IMR-90 (cell line): ENCODE measurements around the gene FOXL2NB. TPM values are rescaled to one million over a fixed set of nuclear protein-coding genes. Genes with fewer than 3 reads are reported as not detected.

ENCODE experiments used
- ATAC-seq: fragments of 200-7000 bp; cut with Tn5 transposase; 2 replicates; pipeline ENCODE4 v1.9.1; 2020; ENCODE audit warnings: low read depth, mild to moderate bottlenecking, moderate library complexity
- BruUV-seq: library from RNA; stranded (reverse); fragments of 400-500 nt; replicated peaks from 2 replicates; lab custom pipeline; 2021; lab: Mats Ljungman, UMichigan
- CTCF ChIA-PET: fragments of 300-600 bp; formaldehyde crosslinking; extraction: SDS; loops from one replicate; lab custom pipeline; 2021; ENCODE audit warnings: antibody characterized with exemption; lab: Yijun Ruan, JAX
- POLR2A ChIA-PET: fragments of 300-600 bp; sonication (Branson Sonifier 250); formaldehyde crosslinking; loops from one replicate; lab custom pipeline; 2022; ENCODE audit warnings: antibody characterized with exemption; ENCODE audit not compliant: unreplicated experiment; lab: Charles Lee
- DNase-seq: peaks from one replicate; pipeline ENCODE4 v3.0.0; 2013
- H2AFZ ChIP-seq: replicated peaks from 2 replicates; pipeline ENCODE3; 2013; ENCODE audit warnings: low read length, mild to moderate bottlenecking; ENCODE audit not compliant: poor library complexity
- H2AK5ac ChIP-seq: 2 replicates; pipeline ENCODE4 v1.6.1; 2013; ENCODE audit warnings: low read depth, low read length, inconsistent platforms
- H2AK9ac ChIP-seq: replicated peaks from 2 replicates; pipeline ENCODE3; 2013; ENCODE audit warnings: mild to moderate bottlenecking, low read depth, low read length, moderate library complexity; ENCODE audit not compliant: poor library complexity
- H2BK120ac ChIP-seq: 2 replicates; pipeline ENCODE4 v1.6.1; 2013; ENCODE audit warnings: low read depth, low read length, inconsistent platforms
- H2BK15ac ChIP-seq: 3 replicates; pipeline ENCODE4 v1.6.1; 2013; ENCODE audit warnings: low read depth, low read length, inconsistent platforms
- H2BK20ac ChIP-seq: 2 replicates; pipeline ENCODE4 v1.6.1; 2013; ENCODE audit warnings: low read depth, mild to moderate bottlenecking, inconsistent platforms, low read length, moderate library complexity
- H2BK5ac ChIP-seq: 2 replicates; pipeline ENCODE4 v1.6.1; 2013; ENCODE audit warnings: mild to moderate bottlenecking, low read depth, low read length, inconsistent platforms; ENCODE audit not compliant: poor library complexity, severe bottlenecking
- H3K14ac ChIP-seq: replicated peaks from 2 replicates; pipeline ENCODE4 v1.6.1; 2013; ENCODE audit warnings: low read depth, low read length, inconsistent platforms
- H3K18ac ChIP-seq: 2 replicates; pipeline ENCODE4 v1.6.1; 2013; ENCODE audit warnings: low read depth, low read length, control low read depth
- H3K23ac ChIP-seq: 2 replicates; pipeline ENCODE4 v1.6.1; 2013; ENCODE audit warnings: low read depth, low read length, inconsistent platforms
- H3K27ac ChIP-seq: 2 replicates; pipeline ENCODE4 v1.5.1; 2013; ENCODE audit warnings: mild to moderate bottlenecking, control low read depth, low read length; ENCODE audit not compliant: insufficient read depth
- H3K27me3 ChIP-seq: 2 replicates; pipeline ENCODE4 v1.6.1; 2013; ENCODE audit warnings: low read length; ENCODE audit not compliant: control insufficient read depth, insufficient read depth
- H3K36me3 ChIP-seq: 2 replicates; pipeline ENCODE4 v1.6.1; 2013; ENCODE audit warnings: low read length, mixed read lengths; ENCODE audit not compliant: control insufficient read depth, insufficient read depth
- H3K4ac ChIP-seq: 2 replicates; pipeline ENCODE4 v1.6.1; 2013; ENCODE audit warnings: low read depth, low read length, inconsistent platforms
- H3K4me1 ChIP-seq: 2 replicates; pipeline ENCODE4 v1.6.1; 2013; ENCODE audit warnings: low read length, mixed read lengths; ENCODE audit not compliant: control insufficient read depth, insufficient read depth
- H3K4me2 ChIP-seq: 2 replicates; pipeline ENCODE4 v1.6.1; 2013; ENCODE audit warnings: low read depth, mild to moderate bottlenecking, control low read depth, low read length, moderate library complexity
- H3K4me3 ChIP-seq: 2 replicates; pipeline ENCODE4 v1.5.1; 2013; ENCODE audit warnings: low read depth, mild to moderate bottlenecking, control low read depth, low read length, moderate library complexity; ENCODE audit not compliant: insufficient read depth
- H3K56ac ChIP-seq: 2 replicates; pipeline ENCODE4 v1.6.1; 2013; ENCODE audit warnings: low read length, inconsistent platforms; ENCODE audit not compliant: insufficient read depth; ENCODE audit errors: extremely low read depth
- H3K79me1 ChIP-seq, 2 experiments: 2 replicates each; pipeline ENCODE4 v1.6.1; 2013; ENCODE audit warnings: low read length in 2 of 2, inconsistent platforms in 1 of 2, low read depth in 1 of 2
- H3K9ac ChIP-seq: 2 replicates; pipeline ENCODE4 v1.6.1; 2013; ENCODE audit warnings: low read depth, low read length, control low read depth
- H3K9me1 ChIP-seq: 2 replicates; pipeline ENCODE4 v1.6.1; 2013; ENCODE audit warnings: low read length, inconsistent platforms; ENCODE audit not compliant: insufficient read depth
- H3K9me3 ChIP-seq: 2 replicates; pipeline ENCODE4 v1.6.1; 2013; ENCODE audit warnings: low read length; ENCODE audit not compliant: control insufficient read depth, insufficient read depth
- H4K20me1 ChIP-seq: 2 replicates; pipeline ENCODE4 v1.6.1; 2013; ENCODE audit warnings: low read length, inconsistent platforms; ENCODE audit not compliant: insufficient read depth
- H4K5ac ChIP-seq: 2 replicates; pipeline ENCODE4 v1.6.1; 2013; ENCODE audit warnings: mild to moderate bottlenecking, low read depth, low read length, control low read depth
- H4K8ac ChIP-seq, 2 experiments: 2 replicates each; pipeline ENCODE4 v1.6.1; 2013; ENCODE audit warnings: low read depth in 2 of 2, low read length in 2 of 2, control low read depth in 1 of 2, inconsistent platforms in 1 of 2
- H4K91ac ChIP-seq: 2 replicates; pipeline ENCODE4 v1.6.1; 2013; ENCODE audit warnings: low read depth, low read length, inconsistent platforms; ENCODE audit not compliant: insufficient read depth
- CEBPB ChIP-seq: IDR thresholded peaks from 2 replicates; pipeline ENCODE4 v1.6.1; 2012; ENCODE audit warnings: low read depth, low read length, improper control_type of control experiment
- CHD1 ChIP-seq: IDR thresholded peaks from 2 replicates; pipeline ENCODE4 v1.6.1; 2012; ENCODE audit warnings: low read depth, low read length, improper control_type of control experiment
- RCOR1 ChIP-seq: IDR thresholded peaks from 2 replicates; pipeline ENCODE4 v1.6.1; 2012; ENCODE audit warnings: mild to moderate bottlenecking, low read length, improper control_type of control experiment; ENCODE audit not compliant: insufficient replicate concordance
- SMC3 ChIP-seq: fragments of 150-350 bp; IDR thresholded peaks from 2 replicates; pipeline ENCODE4 v1.6.1; 2016; ENCODE audit warnings: low read depth, mild to moderate bottlenecking, antibody characterized with exemption, low read length, moderate library complexity
- WGBS, 2 experiments: methylation state at CpG; one replicate each; pipeline versions ENCODE4 v1.1.5 to v1.1.7; 2013; ENCODE audit warnings: missing lambda C conversion rate in 2 of 2; ENCODE audit not compliant: insufficient read length in 1 of 2; ENCODE audit errors: extremely low coverage in 2 of 2; 5-methylcytosine and 5-hydroxymethylcytosine counted together
- dilution Hi-C: fragments of 300-500 bp; cut with HindIII; formaldehyde crosslinking; loops from one replicate; pipeline ENCODE4 v1.14.3; 2018; ENCODE audit warnings: low sequenced_read_pairs; ENCODE audit not compliant: unreplicated experiment
- in situ Hi-C: fragments of 300-500 bp; cut with MboI; formaldehyde crosslinking; loops from 3 replicates; pipeline ENCODE4 v1.14.3; 2019; ENCODE audit warnings: low sequenced_read_pairs, inconsistent platforms, mixed read lengths
- intact Hi-C: fragments of 100-400 bp; cut with micrococcal nuclease; formaldehyde crosslinking; loops from 2 replicates; pipeline ENCODE4 v1.10.0; 2022
- polyA plus RNA-seq, 3 experiments: library from polyadenylated mRNA; depleted of rRNA; stranded (reverse); fragments of >200 nt; gene quantifications; 2 replicates each; pipeline ENCODE4 v1.2.3, GENCODE V29; 2012; ENCODE audit warnings: low replicate concordance in 1 of 3
- total RNA-seq: library from RNA; depleted of rRNA; stranded (reverse); fragments of >200 nt; gene quantifications from 2 replicates; pipeline ENCODE4 v1.2.3, GENCODE V29; 2012

Gene FOXL2NB
- total and polyA plus RNA-seq, 2 of the 4 experiments (the other 2 are of a cell fraction): under 0.01 to 0.05 TPM

- Histone ChIP-seq H2BK15ac (no peak overlapping the region), H3K9me1 (0 out of 2 replicates have a peak, but pooled peaks cover 3% of the 10 kb centered on the region), H2BK5ac (no peak overlapping the region), H4K8ac (no peak overlapping the region), H2AFZ (no peak overlapping the region), H3K14ac (no peak overlapping the region), H4K20me1 (peaks cover 24% of the 10 kb centered on the region), H3K4me1 (peaks cover 5% of the 10 kb centered on the region; the same call in 1 of the 2 replicates), H4K5ac (no peak overlapping the region), H3K4ac (no peak overlapping the region), H2AK9ac (no peak overlapping the region), H3K56ac (no peak overlapping the region), H3K23ac (no peak overlapping the region), H2BK20ac (no peak overlapping the region), H2BK120ac (no peak overlapping the region), H3K79me1 (no peaks in the 10 kb centered on the region), H3K9me3 (peaks cover 5% of the 10 kb centered on the region), H3K4me3 (no peak overlapping the region), H3K4me2 (no peak overlapping the region), H3K9ac (no peak overlapping the region), H3K27ac (no peak overlapping the region), H3K18ac (no peak overlapping the region), H4K91ac (no peak overlapping the region), H2AK5ac (no peak overlapping the region), H3K27me3 (peaks cover 96% of the 10 kb centered on the region), H3K36me3 (no peaks in the 10 kb centered on the region)
- POLR2A ChIA-PET: no interaction called here
- no CpG with 5 or more reads among the region's 6 CpGs for WGBS, 2 experiments
- no peak for ATAC-seq
- CTCF ChIA-PET: interaction anchor here (0.6 kb wide), 1 partner anchor 512 kb away, joined by 4 read pairs; no protein-coding TSS in a partner anchor
- TF ChIP-seq RCOR1: no peak
- no peak for TF ChIP-seq SMC3
- no peak for TF ChIP-seq CEBPB
- no peak for TF ChIP-seq CHD1
- DNase-seq: no peak
- intact Hi-C loops (no loop called here), in situ Hi-C loops (no loop called here), dilution Hi-C loops (no loop called here)
- BruUV-seq: no TSS peak
These were observed 6.6 kb upstream of the FOXL2NB start for GRCh38 chr3:138940446-138940845.
